HG03469 (cell line): ENCODE results near the gene IL17RD.

Experiments used
- ATAC-seq: cut with Tn5 transposase; IDR thresholded peaks from one replicate; pipeline ENCODE4 v1.9.1; 2021; ENCODE audit warnings: mild to moderate bottlenecking, moderate library complexity, moderate number of reproducible peaks; ENCODE audit not compliant: unreplicated experiment

IL17RD gene

GRCh38 chr3:57069503-57069902 is 95.7 kb downstream of the IL17RD start:
- no peak for ATAC-seq

GRCh38 chr3:57068437-57069089 is 96.6 kb downstream of the IL17RD start:
- peak; percentile 96 for ATAC-seq

- ATAC-seq: no peak
These were observed 98.7 kb downstream of the IL17RD start for GRCh38 chr3:57066471-57066870.

- ATAC-seq: no peak
These were observed 99.6 kb downstream of the IL17RD start for GRCh38 chr3:57065588-57065987.

- ATAC-seq: no peak
These were observed 100.6 kb downstream of the IL17RD start for GRCh38 chr3:57064572-57064971.

- no peak for ATAC-seq
These were observed 101.2 kb downstream of the IL17RD start for GRCh38 chr3:57064001-57064400.

- no peak for ATAC-seq
These were observed 102.1 kb downstream of the IL17RD start for GRCh38 chr3:57063032-57063431.

- ATAC-seq: no peak
These were observed 103.0 kb downstream of the IL17RD start for GRCh38 chr3:57062101-57062631.

GRCh38 chr3:57061556-57061955 is 103.6 kb downstream of the IL17RD start:
- ATAC-seq: no peak

- no peak for ATAC-seq
These were observed 104.9 kb downstream of the IL17RD start, which contains the start of gene SPATA12 for GRCh38 chr3:57060089-57060821. Gene SPATA12, plus strand, starts transcription at chr3:57060664. Its CDS starts 13,031 bp downstream, at chr3:57073695.

GRCh38 chr3:57059411-57059810 is 105.7 kb downstream of the IL17RD start:
- no peak for ATAC-seq

GRCh38 chr3:57057351-57057750 is 107.8 kb downstream of the IL17RD start:
- no peak for ATAC-seq

GRCh38 chr3:57053122-57053521 is 112.0 kb downstream of the IL17RD start:
- ATAC-seq: no peak

GRCh38 chr3:57052662-57053061 is 112.5 kb downstream of the IL17RD start:
- ATAC-seq: no peak

- ATAC-seq: no peak
These were observed 116.4 kb downstream of the IL17RD start for GRCh38 chr3:57048728-57049127.

- ATAC-seq: no peak
These were observed 117.0 kb downstream of the IL17RD start for GRCh38 chr3:57048052-57048671.

- no peak for ATAC-seq
These were observed 118.9 kb downstream of the IL17RD start for GRCh38 chr3:57046101-57046765.

- ATAC-seq: no peak
These were observed 121.6 kb downstream of the IL17RD start for GRCh38 chr3:57043518-57043917.

- ATAC-seq: no peak
These were observed 123.5 kb downstream of the IL17RD start for GRCh38 chr3:57041674-57042073.
